ENCODE measurements around the gene UBC.
"Not testable (repeated sequence)": the region's sequence is repeated elsewhere in the genome, so short reads cannot be mapped to it uniquely, and the experiment has no call there.

Gene UBC

GRCh38 chr12:124913474-124914391 is 717 bp downstream of the UBC start:
- peak; percentile 97 for DNase-seq

- not testable (repeated sequence) for DNase-seq
Observed at GRCh38 chr12:124912529-124913287, 1.7 kb downstream of the UBC start.

GRCh38 chr12:124911521-124911920 is 2.9 kb downstream of the UBC start:
- not testable (repeated sequence) for DNase-seq

- DNase-seq, result no peak
Observed at GRCh38 chr12:124910561-124911478, 3.6 kb downstream of the UBC start.

GRCh38 chr12:124909831-124910560 is 4.5 kb downstream of the UBC start:
- DNase-seq, result no peak

GRCh38 chr12:124906606-124907261 is 7.7 kb downstream of the UBC start:
- DNase-seq, result peak; percentile 87

GRCh38 chr12:124904306-124905098 is 9.9 kb downstream of the UBC start:
- DNase-seq, result no peak

- DNase-seq, result no peak
Observed at GRCh38 chr12:124902916-124903315, 11.5 kb downstream of the UBC start.

- no peak for DNase-seq
Observed at GRCh38 chr12:124901003-124901402, 13.4 kb downstream of the UBC start.

- not testable (repeated sequence) for DNase-seq
Observed at GRCh38 chr12:124900345-124900795, 14.1 kb downstream of the UBC start.

GRCh38 chr12:124898923-124899294 is 15.5 kb downstream of the UBC start:
- DNase-seq, result no peak

- DNase-seq, result peak; percentile 79
Observed at GRCh38 chr12:124898200-124898922, 16.1 kb downstream of the UBC start.

- DNase-seq, result no peak
Observed at GRCh38 chr12:124896461-124896860, 18.0 kb downstream of the UBC start.

- no peak for DNase-seq
Observed at GRCh38 chr12:124893792-124894516, 20.5 kb downstream of the UBC start.

GRCh38 chr12:124888260-124888659 is 26.2 kb downstream of the UBC start:
- no peak for DNase-seq

GRCh38 chr12:124887766-124888165 is 26.7 kb downstream of the UBC start:
- DNase-seq, result not testable (repeated sequence)

- no peak for DNase-seq
Observed at GRCh38 chr12:124884587-124885438, 29.6 kb downstream of the UBC start.

All from activated CD8-positive, alpha-beta memory T cell treated with anti-CD3 and anti-CD28 coated beads, Interleukin-2, amount 50 U/mL, for 48 hours (primary cell).